Measurements from ENCODE around the gene PROSER2.
"Not testable (repeated sequence)": the region's sequence is repeated elsewhere in the genome, so short reads cannot be mapped to it uniquely, and the experiment has no call there.

PROSER2 gene

GRCh38 chr10:11885437-11886137 lies 62.4 kb downstream of the PROSER2 start:
- no peak for DNase-seq (ENCODE audit: low read depth in 2 of 2)

GRCh38 chr10:11886138-11886474 lies 63.0 kb downstream of the PROSER2 start:
- no peak for DNase-seq (ENCODE audit: low read depth in 2 of 2)

- no peak for DNase-seq (ENCODE audit: low read depth in 2 of 2)
Observed at GRCh38 chr10:11886851-11887250, 63.7 kb downstream of the PROSER2 start.

GRCh38 chr10:11887381-11888227 lies 64.4 kb downstream of the PROSER2 start:
- DNase-seq (ENCODE audit: low read depth in 2 of 2), result no peak

- not testable (repeated sequence) for DNase-seq (ENCODE audit: low read depth in 2 of 2)
Observed at GRCh38 chr10:11889263-11889662, 66.1 kb downstream of the PROSER2 start.

GRCh38 chr10:11891776-11892486 lies 68.8 kb downstream of the PROSER2 start:
- no peak for DNase-seq (ENCODE audit: low read depth in 2 of 2)

- no peak for DNase-seq (ENCODE audit: low read depth in 2 of 2)
Observed at GRCh38 chr10:11893749-11894278, 70.7 kb downstream of the PROSER2 start.

GRCh38 chr10:11894381-11895107 lies 71.4 kb downstream of the PROSER2 start:
- no peak for DNase-seq (ENCODE audit: low read depth in 2 of 2)

GRCh38 chr10:11895108-11895466 lies 71.9 kb downstream of the PROSER2 start:
- no peak for DNase-seq (ENCODE audit: low read depth in 2 of 2)

- no peak for DNase-seq (ENCODE audit: low read depth in 2 of 2)
Observed at GRCh38 chr10:11895598-11895997, 72.4 kb downstream of the PROSER2 start.

- no peak for DNase-seq (ENCODE audit: low read depth in 2 of 2)
Observed at GRCh38 chr10:11896549-11897200, 73.5 kb downstream of the PROSER2 start.

GRCh38 chr10:11898033-11898371 lies 74.8 kb downstream of the PROSER2 start:
- no peak for DNase-seq (ENCODE audit: low read depth in 2 of 2)

- no peak for DNase-seq (ENCODE audit: low read depth in 2 of 2)
Observed at GRCh38 chr10:11898372-11899066, 75.4 kb downstream of the PROSER2 start.

- no peak for DNase-seq (ENCODE audit: low read depth in 2 of 2)
Observed at GRCh38 chr10:11899067-11899876, 76.1 kb downstream of the PROSER2 start.

- no peak for DNase-seq (ENCODE audit: low read depth in 2 of 2)
Observed at GRCh38 chr10:11901036-11901301, 77.8 kb downstream of the PROSER2 start.

GRCh38 chr10:11901454-11901832 lies 78.3 kb downstream of the PROSER2 start:
- DNase-seq (ENCODE audit: low read depth in 2 of 2), result no peak

GRCh38 chr10:11901833-11902475 lies 78.8 kb downstream of the PROSER2 start:
- DNase-seq (ENCODE audit: low read depth in 2 of 2), result no peak

GRCh38 chr10:11902646-11903045 lies 79.5 kb downstream of the PROSER2 start:
- DNase-seq (ENCODE audit: low read depth in 2 of 2), result no peak

- no peak for DNase-seq (ENCODE audit: low read depth in 2 of 2)
Observed at GRCh38 chr10:11906714-11907113, 83.6 kb downstream of the PROSER2 start.

- DNase-seq (ENCODE audit: low read depth in 2 of 2), result no peak
Observed at GRCh38 chr10:11907914-11908313, 84.8 kb downstream of the PROSER2 start.

Data from activated CD4-positive, alpha-beta T cell treated with anti-CD3 and anti-CD28 coated beads for 24 hours (primary cell).